GM21515 (cell line): ENCODE data around the gene ASPG.

ENCODE experiments used
- ATAC-seq: cut with Tn5 transposase; IDR thresholded peaks from one replicate; pipeline ENCODE4 v1.9.1; 2021; ENCODE audit not compliant: unreplicated experiment

The ASPG gene

DNA sequence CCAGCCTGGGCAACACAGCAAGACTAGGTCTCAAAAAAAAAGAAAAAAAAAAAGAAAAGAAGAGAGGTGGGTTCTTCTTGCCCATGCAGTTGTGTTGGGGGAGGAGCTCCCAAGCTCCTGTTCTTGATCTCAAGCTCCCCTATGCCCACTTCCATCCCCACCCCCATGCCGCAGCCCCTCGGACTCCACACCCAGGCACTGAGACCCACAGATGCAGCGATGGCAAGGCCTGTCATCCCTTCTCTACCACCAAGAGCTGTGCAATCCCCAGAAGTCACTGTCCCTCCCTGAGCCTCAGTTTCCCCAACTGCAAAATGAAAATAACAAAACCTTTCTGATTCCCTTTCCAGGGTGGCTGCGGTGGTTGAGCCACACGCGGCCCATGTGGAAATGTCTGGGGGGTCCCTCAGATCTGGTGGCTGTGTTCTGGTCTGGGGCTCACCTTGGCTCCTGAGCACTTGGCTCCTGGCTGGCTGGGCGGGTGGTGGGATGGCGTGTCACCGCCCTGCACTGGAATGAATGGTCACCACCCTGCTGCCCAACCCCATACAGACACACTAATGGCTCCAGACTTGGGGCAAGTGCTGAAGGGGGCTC is 30.3 kb downstream of the ASPG start:
- no peak for ATAC-seq

DNA sequence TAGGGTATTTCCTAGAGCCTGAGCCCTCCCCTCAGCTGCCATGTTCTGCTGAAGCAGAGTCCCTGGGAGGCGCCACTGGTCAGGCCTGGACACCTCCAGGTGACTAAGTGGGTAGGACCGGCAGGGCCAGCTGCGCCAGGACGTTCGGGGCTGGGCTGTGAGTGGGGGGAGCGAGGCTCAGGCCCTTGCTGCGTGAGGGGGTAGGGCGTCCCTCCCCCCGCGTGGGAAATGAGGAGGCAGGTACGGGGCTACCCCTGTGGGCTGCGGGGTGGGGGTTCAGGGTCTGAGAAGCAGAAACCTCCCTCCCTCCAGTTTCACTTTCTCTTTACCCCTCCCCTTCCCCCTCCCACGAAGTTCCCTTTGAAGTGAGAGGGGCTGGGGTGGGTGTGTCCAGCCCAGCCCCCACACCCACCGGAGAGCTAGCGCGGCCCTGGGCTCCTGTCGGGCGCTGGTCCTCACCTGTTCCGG is 30.8 kb downstream of the ASPG start:
- no peak for ATAC-seq

DNA sequence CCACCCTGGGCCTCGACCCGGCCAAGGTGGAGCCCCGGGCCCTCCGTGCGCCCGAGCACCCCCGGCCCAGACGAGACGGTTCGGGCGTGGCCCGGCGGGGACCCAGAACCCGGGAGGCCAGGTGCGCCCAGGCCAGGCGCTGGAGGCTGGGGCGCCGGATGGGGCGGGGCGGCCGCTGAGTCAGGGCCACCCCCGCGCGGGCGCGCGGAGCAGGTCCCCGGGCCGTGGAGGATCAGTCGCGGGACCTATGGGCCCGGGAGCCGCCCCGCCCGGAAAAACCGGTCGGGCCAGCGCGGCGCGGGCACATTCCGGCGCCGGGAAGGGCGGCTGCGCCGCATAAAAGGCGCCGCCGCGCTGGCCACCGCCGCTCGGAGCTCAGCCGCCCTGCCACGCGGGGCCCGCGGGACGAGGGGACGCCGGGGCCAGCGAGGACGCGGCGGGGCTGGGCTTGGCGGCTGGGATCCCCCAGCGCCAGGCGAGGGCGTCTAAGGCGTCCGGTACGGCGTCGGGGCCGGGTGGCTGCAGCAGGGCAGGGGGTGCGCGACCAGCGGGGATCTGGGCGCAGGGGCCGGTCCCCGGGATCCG is 31.3 kb downstream of the ASPG start:
- no peak for ATAC-seq

DNA sequence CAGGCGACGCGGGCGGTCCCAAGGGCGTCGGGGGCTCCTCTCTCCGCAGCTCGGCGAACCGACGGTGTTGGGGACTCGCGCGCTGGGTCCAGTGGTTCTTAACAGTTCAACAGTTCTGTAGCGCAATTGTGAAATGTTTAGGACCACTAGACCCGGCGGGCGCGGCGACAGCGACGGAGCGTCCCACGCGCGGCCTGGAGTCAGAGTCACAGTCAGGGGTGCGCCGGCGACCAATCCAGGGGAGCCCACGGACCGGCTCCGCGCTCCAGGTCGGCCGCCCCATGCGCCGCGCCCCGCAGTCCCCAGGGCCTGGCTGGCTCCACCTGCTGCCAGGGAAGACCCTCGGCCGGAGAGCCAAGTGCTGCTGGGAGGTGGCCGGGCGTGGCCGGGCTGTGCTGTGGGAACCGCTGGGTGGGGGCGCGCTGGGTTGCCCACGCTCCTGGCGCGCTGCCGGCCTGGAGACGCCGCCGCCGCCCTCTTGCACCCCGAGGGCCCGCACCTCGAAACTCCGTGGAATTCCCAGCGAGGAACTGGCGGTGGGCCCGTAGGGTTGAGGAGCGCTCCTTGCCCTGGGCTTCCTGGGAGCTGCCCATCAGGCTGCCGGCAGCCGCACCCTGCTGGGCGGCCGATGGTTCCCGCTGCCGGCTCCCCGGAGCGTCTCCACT is 32.0 kb downstream of the ASPG start:
- no peak for ATAC-seq

DNA sequence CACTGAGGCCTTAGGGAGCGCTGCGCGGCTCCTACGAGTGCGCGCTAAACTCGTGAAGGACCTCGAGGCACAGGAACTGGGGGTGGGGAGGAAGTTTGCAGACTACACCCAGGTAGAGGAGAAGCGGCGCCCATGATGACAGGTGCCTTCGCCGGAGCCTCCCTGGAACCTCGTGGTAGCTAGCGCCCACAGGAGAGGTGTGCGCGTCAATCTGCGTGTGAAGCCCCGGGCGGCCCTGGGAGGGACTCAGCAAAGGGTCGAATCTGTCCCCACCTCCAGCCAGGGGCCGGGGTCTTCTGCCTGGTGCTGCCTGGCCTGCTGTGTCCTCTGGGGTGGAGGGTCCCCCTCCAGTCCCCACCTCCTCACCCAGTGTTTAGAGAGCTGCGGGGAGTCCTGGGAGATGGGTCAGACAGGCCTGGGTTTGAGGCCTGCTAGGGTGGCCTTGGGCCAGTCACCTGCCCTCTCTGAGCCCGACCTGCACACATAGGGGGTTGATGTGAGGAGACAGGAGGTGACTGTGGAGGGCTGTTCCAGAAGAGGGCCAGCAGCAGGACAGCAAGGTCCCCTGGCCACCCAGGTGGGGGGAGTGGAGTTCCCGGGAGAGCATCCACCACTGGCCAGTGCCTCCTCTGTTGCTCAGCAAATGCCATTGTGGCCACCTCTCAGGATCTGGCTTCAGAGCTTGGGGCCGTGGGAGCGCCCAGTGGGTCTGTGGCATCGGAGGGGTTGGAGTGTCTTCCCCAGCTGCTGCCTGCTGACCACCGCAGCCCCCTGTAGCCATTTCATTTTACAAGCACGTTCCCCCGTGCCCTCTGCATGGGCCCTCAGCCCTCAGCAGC is 32.7 kb downstream of the ASPG start:
- no peak for ATAC-seq

DNA sequence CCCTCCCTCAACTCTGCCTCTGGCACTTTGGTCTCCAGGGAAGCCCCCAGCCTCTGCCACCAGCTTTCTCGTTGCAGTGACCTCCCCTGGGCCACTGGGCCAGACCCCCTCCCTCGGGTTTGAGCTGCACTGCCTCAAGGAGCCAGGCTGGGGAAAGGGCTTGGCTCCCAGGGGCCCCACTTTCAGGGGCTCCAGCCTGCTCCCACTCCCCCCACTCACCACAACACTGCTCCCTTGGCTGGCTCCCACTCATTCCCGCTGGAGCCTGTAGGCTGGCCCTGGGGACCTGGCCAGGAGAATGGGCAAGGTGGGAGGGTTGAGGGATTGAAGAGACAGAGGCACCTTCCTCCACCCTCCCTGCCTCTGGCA is 33.6 kb downstream of the ASPG start:
- ATAC-seq, result no peak

DNA sequence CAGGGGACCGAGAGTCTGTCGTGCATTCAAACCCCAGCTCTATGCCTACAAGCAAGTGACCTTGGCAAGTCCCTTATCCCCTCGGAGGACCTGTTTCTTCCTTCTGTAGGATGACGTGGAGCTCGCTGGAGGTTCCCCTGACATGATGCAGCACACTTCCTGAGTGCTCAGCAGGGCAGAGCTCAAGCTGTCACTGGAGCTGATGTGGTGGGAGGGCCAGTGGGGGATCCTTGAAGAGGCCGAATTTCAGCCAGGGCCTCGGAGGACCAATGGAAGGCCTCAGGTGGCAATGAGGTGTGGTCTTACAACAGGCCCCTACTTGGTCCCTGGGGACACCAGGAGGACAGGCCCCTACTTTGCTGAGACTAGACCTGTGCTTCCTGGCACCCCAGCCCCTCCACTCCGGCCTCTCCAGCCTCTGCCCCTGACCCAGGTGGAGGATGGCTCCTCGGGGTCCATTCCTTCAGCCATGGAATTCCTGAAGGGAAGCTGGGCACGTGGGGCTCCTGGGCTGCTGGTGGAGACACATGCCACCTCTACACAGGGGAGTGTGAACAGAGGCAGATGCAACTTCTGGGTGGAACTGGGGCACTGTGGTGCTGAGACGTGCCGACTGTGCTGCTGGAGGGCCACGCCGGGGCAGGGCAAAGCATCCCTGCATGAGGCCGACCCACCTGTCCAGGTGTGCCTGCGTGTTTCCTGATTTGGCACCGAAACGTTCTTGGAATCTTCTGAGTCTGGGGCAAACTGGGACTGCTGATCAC is 34.2 kb downstream of the ASPG start:
- ATAC-seq, result no peak

DNA sequence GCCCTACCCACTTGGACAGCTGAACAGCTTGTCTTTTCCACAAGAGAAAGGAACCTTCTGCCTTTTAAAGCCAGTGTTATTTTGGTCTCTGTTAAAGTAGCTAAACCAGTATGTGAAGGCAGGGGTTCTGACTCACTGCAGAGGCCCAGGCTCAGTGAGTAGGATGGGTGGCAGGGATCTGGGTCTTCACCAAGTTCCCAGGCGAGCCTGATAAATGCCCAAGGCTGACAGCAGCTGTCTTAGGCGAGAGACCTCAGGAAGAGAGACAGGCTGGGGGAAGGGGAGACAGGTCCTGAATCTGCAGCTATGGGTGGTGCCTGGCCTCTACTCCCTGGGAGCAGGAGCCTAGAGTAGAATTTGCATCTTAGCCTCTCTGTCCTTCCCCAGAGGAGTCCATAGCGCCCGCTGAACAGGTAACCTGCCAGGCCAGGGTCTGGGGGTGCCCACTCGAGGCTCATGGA is 34.8 kb downstream of the ASPG start:
- no peak for ATAC-seq

DNA sequence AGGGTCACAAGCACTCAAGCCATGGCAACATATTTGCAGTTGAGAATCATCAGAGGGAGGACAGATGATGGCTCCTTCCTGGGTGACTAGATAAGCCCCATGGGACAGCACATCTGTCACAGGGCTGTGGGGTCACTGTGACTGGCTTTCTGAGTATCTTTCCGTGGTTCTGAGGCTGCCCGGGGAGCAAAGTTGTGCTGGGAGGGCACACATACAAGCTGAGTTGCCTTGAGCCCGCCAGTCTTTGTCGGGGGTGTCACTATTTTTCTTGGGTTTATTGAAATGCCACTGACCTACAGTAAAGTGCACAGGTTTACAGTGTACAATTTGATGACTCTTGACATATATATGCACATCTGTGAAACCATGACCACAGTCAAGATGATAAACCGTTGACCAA is 35.6 kb downstream of the ASPG start:
- no peak for ATAC-seq

DNA sequence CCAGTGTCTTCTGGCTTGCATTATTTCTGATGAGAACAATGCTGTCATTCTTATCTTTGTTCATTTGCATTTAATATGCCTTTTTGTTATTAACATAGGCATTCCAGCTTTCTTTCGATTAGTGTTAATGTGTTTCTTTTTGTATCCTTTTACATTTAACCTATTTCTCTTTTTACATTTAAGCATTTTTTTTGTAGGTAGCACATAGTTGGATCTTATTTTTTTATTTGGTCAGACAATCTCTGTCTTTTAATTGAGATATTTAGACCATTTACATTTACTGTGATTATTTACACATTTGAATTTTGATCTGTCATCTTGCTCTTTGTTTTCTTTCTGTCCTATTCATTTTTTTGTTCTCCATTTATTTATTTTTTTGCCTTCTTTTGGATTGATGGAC is 38.4 kb downstream of the ASPG start:
- ATAC-seq, result no peak

DNA sequence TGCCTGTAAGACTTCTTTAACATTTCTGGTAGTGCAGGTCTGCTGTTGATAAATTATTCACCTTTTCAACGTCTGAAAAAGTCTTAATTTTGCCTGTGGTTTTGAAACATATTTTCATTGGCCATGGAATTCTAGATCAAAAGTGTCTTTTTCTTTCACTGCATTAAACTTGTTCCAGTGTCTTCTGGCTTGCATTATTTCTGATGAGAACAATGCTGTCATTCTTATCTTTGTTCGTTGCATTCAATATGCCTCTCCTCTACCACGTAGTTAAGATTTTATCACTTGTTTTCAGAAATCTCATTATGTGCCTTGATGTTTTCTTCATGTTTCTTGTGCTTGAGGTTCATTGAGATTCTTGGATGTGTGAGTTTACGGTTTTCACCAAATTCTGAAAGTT is 39.5 kb downstream of the ASPG start:
- ATAC-seq, result no peak

DNA sequence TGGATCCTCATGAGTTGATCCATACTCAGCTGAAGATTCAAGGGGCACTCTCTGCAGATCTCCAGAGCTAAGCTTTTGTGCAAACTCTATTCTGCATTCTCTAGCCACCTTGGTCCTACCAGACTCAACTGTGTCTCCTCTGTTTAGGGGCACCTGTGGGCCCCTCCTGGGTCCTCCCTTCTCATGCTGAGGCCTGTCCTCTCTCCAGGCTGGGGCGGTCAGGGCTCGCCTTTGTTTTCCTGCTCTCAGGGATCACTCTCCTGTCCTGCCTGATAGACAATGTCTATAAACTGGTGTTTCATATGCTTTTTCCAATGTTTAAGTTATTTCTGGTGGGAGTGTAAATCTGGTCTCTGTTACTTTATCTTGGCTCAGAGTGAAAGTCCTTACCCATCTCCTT is 41.3 kb downstream of the ASPG start:
- no peak for ATAC-seq

DNA sequence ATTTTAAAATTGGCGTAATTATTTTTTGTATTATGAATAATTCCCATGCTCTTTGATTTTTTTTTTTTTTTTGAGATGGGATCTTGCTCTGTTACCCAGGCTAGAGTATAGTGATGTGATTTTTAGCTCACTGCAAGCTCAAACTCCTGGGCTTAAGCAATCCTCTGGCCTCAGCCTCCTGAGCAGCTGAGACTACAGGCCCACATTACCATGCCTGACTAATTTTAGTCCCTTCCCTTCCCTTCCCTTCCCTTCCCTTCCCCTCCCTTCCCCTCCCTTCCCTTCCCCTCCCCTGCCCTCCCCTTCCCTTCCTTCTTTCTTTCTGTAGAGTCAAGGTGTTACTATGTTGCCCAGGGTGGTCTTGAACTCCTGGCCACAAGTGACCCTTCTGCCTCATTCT is 43.5 kb downstream of the ASPG start:
- ATAC-seq, result no peak

DNA sequence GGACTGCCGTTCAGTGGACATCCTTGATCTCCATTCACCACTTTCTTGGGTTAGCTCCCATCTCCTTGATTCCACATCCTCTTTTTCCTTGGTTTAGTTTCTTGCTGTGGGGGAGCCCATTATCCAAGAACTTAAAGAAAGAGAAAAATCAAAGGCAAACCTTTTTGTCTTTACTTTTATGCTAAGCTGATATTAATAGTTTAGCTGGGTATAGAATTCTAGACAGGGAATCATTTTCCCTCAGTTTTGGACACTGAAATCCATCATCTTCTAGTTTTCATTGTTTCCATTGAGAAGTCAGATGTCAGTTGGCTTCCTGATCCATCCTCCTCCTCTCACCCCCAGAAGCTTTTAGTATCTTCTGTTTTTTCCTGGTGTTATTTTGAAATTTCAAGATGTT is 44.1 kb downstream of the ASPG start:
- no peak for ATAC-seq

DNA sequence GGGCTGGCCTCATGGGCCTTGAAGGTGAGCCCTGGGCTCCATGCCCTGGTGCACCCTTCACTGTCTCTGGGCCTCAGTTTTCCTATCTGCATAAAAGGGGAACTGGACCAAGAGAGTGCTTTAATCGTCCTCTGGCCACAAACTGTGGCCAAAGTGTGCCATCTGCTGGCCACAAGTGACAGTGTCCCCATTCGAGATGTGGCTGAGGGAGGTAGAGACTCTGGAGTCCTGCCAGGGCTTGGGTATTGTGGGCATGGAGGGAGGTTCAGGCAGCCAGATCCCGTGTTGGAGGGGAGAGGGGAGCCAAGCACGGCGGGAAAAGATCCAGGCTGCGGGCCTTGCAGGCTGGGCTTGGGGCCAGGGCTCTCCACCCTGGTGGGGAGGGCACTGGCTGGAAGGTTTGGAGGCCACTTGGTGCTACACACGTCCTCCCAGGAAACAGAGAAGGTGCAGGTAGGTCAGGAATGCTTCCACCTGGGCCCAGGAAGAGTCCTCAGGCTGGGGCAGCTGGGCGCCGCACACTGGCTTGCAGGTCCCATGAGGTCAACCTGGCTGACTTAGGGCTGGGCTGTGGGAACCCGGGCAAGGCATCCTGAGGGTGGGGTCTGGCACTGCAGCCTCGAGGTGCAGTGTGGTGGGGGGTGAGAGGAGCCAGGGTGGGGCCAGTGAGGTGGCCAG is 45.6 kb downstream of the ASPG start:
- no peak for ATAC-seq

DNA sequence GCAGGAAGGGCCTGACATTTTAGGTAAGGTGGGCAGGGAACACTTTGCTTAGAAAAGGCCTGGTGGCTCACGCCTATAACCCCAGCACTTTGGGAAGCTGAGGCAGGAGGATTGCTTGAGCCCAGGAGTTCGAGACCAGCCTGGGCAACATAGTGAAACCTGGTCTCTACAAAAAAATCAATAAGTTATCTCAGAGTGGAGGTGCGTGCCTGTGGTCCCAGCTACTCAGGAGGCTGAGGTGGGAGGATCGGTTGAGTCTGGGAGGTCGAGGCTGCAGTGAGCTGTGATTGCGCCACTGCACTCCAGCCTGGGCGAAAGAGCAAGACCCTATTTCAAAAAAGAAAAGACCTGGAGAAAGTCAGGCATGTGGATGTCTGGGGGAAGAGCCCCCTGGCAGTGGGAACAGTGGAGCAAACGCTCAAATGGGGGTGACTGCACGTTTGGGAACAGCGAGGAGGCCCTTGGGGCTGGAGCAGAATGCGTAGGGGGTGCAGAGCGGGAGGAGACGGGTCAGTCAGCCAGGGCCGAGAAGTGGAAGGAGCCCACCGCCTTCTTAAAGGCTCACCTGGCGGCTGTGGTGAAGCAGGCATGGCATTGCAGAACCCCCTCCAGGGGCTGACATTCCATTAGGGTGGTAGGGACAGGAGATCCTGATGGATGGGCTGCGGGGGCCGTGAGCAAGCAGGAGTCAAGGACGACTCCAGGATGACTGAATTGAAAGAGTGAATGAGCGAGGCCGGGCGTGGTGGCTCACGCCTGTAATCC is 46.6 kb downstream of the ASPG start:
- ATAC-seq, result no peak

DNA sequence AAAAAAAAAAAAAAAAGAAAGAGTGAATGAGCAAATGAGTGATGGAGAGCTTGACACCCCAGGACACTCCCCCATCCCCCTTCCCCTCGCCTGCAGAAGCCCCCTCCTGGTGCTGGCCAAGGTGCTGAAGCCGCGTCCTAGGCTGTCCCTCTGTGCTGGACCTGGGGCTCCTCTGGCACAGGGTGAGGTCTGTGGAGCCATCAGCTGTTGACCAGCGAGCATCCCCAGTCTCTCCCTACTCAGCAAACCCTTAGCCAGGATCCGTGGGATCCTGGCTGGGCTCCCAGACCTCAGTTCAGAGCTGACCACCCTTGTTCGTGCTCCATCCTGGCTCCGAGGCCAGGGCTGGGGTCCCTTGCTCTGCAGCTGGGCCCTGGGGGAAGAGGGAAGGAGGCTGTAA is 47.5 kb downstream of the ASPG start:
- no peak for ATAC-seq

DNA sequence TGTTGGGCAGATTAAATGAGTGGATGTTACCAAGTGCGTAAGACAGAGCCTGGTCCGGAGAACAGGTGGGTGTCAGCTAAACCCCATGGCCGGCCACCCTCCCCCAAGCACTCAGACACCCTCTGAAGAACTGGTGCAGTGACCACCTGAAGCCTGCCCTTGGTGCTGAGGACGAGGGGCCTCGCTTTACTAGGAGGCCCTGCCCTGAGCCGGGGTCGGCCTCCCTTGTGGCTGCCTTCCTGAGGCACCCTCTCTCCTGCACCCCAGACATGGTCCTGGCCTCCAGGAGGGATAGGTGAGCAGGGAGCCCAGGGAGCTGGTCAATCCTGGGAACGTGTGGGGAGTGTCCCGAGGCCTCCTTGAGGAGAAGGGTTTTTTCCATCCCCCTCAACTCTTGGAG is 48.0 kb downstream of the ASPG start:
- ATAC-seq, result no peak

DNA sequence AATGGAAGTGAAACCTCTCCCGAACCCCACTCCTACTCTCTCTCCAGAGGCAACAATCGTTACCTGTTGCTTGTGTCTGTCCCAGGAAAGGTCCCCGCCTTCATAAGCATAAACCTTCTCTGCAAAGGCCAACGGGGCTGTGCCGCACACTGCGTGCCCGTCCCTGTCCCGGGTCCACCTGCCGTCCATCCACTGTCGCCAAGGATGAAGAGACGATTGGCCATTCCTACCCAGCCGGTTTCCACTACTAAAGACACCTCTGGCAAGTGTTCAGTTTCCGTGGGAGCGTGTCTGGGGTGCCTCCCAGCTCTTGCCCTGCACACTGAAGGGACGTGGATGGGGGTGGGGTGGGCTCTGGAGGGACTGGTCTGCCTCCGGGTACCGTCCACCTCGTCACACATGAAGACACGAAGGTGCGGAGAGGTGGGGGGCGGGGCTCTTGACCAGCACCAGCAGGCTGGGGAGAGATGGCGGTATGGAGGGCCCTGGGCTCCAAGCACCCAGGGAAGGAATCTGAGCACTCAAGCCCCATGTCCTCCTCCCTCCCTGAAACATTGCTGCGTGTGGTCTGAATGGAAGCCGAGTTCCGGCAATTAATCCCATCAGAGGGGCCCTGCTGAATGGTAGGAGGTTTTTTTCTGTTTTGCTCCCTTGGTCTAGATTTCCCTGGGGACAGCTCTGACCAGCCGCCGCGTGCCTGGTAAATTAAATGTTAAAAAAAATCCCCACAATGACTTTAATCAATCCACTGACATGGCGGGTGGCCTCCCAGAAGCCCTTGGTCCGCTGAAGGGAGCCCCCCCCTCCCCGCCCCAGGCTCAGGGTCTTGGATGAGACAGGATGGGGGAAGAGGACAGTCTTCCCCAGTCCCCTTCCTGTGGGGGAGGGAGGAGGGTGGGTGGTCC is 48.8 kb downstream of the ASPG start:
- ATAC-seq, result no peak
